A673 (cell line): Measurements from ENCODE around the gene EGR4. TPM values are rescaled to one million over a fixed set of nuclear protein-coding genes. Genes with fewer than 3 reads are reported as not detected.

Source experiments
- BruUV-seq: library from RNA; stranded (reverse); fragments of 400-500 nt; replicated peaks from 2 replicates; lab custom pipeline; 2021; lab: Mats Ljungman, UMichigan
- CTCF ChIA-PET: fragments of 300-600 bp; sonication (Branson Sonifier 250); formaldehyde crosslinking; loops from one replicate; lab custom pipeline; 2022; ENCODE audit warnings: antibody characterized with exemption; lab: Charles Lee
- POLR2A ChIA-PET: fragments of 300-600 bp; sonication (Branson Sonifier 250); formaldehyde crosslinking; loops from one replicate; lab custom pipeline; 2022; ENCODE audit warnings: antibody characterized with exemption; ENCODE audit not compliant: low non-redundant PET; lab: Charles Lee
- DNase-seq: peaks from one replicate; pipeline ENCODE4 v3.0.0-alpha.2; 2015; ENCODE audit warnings: low spot score
- H3K27ac ChIP-seq: fragments of 200-600 bp; sonication (generic); 2 replicates; pipeline ENCODE4 v1.5.1; 2016; ENCODE audit warnings: mixed run types, low read depth, mild to moderate bottlenecking, mixed read lengths, antibody characterized with exemption, low read length; ENCODE audit not compliant: poor library complexity, severe bottlenecking
- H3K27me3 ChIP-seq: fragments of 200-600 bp; sonication (generic); replicated peaks from 2 replicates; pipeline ENCODE4 v1.6.1; 2017; ENCODE audit warnings: mixed run types, low read depth, mild to moderate bottlenecking, mixed read lengths, antibody characterized with exemption, low read length; ENCODE audit not compliant: insufficient read depth, poor library complexity
- H3K36me3 ChIP-seq: fragments of 200-600 bp; sonication (generic); 2 replicates; pipeline ENCODE4 v1.6.1; 2016; ENCODE audit warnings: mixed run types, mild to moderate bottlenecking, mixed read lengths, antibody characterized with exemption, low read length; ENCODE audit not compliant: insufficient read depth, poor library complexity, severe bottlenecking
- H3K4me1 ChIP-seq: fragments of 200-600 bp; sonication (generic); 2 replicates; pipeline ENCODE4 v1.6.1; 2017; ENCODE audit warnings: mixed run types, mild to moderate bottlenecking, mixed read lengths, antibody characterized with exemption, low read length; ENCODE audit not compliant: insufficient read depth, poor library complexity, severe bottlenecking
- H3K4me3 ChIP-seq: fragments of 200-600 bp; sonication (generic); 2 replicates; pipeline ENCODE4 v1.5.1; 2016; ENCODE audit warnings: low read depth, mixed run types, mild to moderate bottlenecking, mixed read lengths, low read length; ENCODE audit not compliant: poor library complexity, severe bottlenecking
- H3K9me3 ChIP-seq: fragments of 200-600 bp; sonication (generic); 2 replicates; pipeline ENCODE4 v1.6.1; 2016; ENCODE audit warnings: mixed run types, low read depth, mild to moderate bottlenecking, mixed read lengths, antibody characterized with exemption, low read length; ENCODE audit not compliant: poor library complexity, severe bottlenecking
- EZH2 ChIP-seq: fragments of 200-600 bp; sonication (generic); IDR thresholded peaks from 2 replicates; pipeline ENCODE4 v1.6.1; 2017; ENCODE audit warnings: borderline replicate concordance, low read depth, mild to moderate bottlenecking, mixed read lengths, antibody characterized with exemption, low read length; ENCODE audit not compliant: poor library complexity, severe bottlenecking
- intact Hi-C: fragments of 100-400 bp; cut with micrococcal nuclease; formaldehyde crosslinking; loops from one replicate; pipeline ENCODE4 v1.10.0; 2022; ENCODE audit not compliant: unreplicated experiment
- total RNA-seq: library from RNA; stranded (reverse); gene quantifications from 2 replicates; pipeline ENCODE4 v1.2.3, GENCODE V29; 2021
- TF ChIP-seq, protein P1 (sequence below): fragments of 300-800, 200-600 bp; sonication (generic); conservative IDR thresholded peaks from 2 replicates; pipeline ENCODE4 v1.5.1; 2017; ENCODE audit warnings: low read depth, mild to moderate bottlenecking, antibody characterized with exemption, low read length, moderate library complexity, mixed read lengths

Gene EGR4
- total RNA-seq, 1 experiment from 2014 or later, result 1.9 TPM

DNA sequence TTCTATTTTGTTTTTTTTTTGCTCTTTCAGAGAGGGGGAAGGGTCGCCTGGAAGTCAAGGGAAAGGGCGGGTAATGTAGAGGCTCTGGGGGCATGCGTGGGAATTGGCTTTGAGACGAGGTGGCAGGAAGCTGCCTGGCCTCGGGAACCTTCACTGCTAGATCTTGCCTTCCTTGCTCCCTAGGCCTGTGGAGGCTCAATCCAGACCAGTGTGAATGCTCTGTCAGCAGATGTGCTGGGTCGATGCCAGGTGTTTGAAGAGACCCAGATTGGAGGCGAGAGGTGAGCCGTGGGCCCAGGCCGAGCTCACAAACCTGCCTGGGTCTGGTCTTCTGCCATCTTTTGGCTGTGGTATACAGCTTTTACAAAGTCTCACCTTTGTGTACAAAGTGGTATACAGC lies 43.7 kb downstream of the EGR4 start:
- no peaks in the 10 kb centered on the region for H3K27me3 ChIP-seq
- no peak overlapping the region for H3K27ac ChIP-seq
- no peaks in the 10 kb centered on the region for H3K9me3 ChIP-seq
- POLR2A ChIA-PET, result no interaction called here
- no peaks in the 10 kb centered on the region for H3K4me1 ChIP-seq
- no TSS peak for BruUV-seq
- no peak overlapping the region for H3K4me3 ChIP-seq
- TF ChIP-seq EZH2, result no peak
- TF ChIP-seq, protein P1, sequence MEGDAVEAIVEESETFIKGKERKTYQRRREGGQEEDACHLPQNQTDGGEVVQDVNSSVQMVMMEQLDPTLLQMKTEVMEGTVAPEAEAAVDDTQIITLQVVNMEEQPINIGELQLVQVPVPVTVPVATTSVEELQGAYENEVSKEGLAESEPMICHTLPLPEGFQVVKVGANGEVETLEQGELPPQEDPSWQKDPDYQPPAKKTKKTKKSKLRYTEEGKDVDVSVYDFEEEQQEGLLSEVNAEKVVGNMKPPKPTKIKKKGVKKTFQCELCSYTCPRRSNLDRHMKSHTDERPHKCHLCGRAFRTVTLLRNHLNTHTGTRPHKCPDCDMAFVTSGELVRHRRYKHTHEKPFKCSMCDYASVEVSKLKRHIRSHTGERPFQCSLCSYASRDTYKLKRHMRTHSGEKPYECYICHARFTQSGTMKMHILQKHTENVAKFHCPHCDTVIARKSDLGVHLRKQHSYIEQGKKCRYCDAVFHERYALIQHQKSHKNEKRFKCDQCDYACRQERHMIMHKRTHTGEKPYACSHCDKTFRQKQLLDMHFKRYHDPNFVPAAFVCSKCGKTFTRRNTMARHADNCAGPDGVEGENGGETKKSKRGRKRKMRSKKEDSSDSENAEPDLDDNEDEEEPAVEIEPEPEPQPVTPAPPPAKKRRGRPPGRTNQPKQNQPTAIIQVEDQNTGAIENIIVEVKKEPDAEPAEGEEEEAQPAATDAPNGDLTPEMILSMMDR, result no peak
- H3K36me3 ChIP-seq, result peaks cover 92% of the 10 kb centered on the region
- CTCF ChIA-PET, result no interaction called here
- no peak for DNase-seq
- intact Hi-C loops, result no loop called here

DNA sequence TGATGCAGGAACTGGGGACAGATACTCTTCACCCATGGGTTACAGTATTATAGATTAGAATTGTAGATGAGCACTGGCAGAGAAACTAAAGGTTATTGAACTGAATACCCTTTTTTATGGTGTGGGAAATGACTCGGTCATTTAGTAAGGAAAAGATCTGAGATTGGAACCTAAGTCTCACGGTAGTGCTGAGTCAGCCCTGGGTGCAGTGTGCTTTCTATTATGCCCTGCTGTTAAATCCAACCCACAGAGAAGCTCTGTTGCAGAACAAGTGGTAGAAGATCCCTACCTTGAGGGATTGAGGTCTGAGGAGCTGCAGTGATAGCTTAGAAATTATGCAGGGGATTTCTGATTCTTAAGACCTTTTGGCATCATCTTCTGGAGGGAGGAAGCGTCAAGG lies 46.5 kb downstream of the EGR4 start:
- Histone ChIP-seq H3K27me3 (no peaks in the 10 kb centered on the region), H3K27ac (no peak overlapping the region), H3K4me3 (no peak overlapping the region), H3K9me3 (no peaks in the 10 kb centered on the region), H3K4me1 (no peaks in the 10 kb centered on the region), H3K36me3 (peaks cover 94% of the 10 kb centered on the region)
- ChIA-PET POLR2A (no interaction called here), CTCF (no interaction called here)
- no TSS peak for BruUV-seq
- intact Hi-C loops, result no loop called here
- TF ChIP-seq, protein P1, result no peak
- no peak for TF ChIP-seq EZH2
- no peak for DNase-seq

DNA sequence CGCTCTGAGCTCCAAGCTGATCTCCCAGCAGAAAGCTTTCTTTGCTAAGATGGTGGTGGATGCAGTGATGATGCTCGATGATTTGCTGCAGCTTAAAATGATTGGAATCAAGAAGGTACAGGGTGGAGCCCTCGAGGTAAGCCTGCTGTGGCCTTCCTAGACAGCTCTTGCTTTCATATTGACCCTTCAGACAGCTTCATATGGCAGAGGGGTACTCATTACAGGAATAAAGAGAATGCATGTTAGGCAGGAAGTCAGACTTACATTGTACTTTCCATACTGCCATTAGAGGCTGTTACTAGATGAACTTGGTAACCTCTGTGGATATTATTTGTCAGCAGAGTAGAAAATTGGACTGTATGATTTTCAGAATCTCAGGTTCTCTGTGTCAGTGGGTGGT lies 48.8 kb downstream of the EGR4 start:
- ChIA-PET POLR2A (no interaction called here), CTCF (interaction anchor here (0.6 to 1.0 kb wide), 2 partner anchors 32 to 46 kb away, joined by 3 read pairs; no protein-coding TSS in a partner anchor)
- Histone ChIP-seq H3K4me1 (no peaks in the 10 kb centered on the region), H3K4me3 (no peak overlapping the region), H3K27ac (no peak overlapping the region), H3K36me3 (peaks cover 96% of the 10 kb centered on the region), H3K9me3 (no peaks in the 10 kb centered on the region), H3K27me3 (no peaks in the 10 kb centered on the region)
- TF ChIP-seq, protein P1, result no peak
- no peak for TF ChIP-seq EZH2
- no TSS peak for BruUV-seq
- DNase-seq, result no peak
- intact Hi-C loops, result no loop called here
